Keratinocyte (primary cell): ENCODE results near the gene FASLG. TPM values are rescaled to one million over a fixed set of nuclear protein-coding genes. Genes with fewer than 3 reads are reported as not detected.

Experiments
- DNase-seq: peaks from one replicate; pipeline ENCODE4 v3.0.0-alpha.2; 2011; ENCODE audit warnings: low read depth, missing footprints, low spot score
- FAIRE-seq: peaks from 2 replicates; lab custom pipeline; 2011; peaks lifted over from hg19 to GRCh38; lab: Jason Lieb, UNC
- H2AFZ ChIP-seq: 2 replicates; pipeline ENCODE4 v1.6.0; 2012; ENCODE audit warnings: low read length, control low read depth, inconsistent platforms; ENCODE audit not compliant: control insufficient read depth
- H3K27ac ChIP-seq: 2 replicates; pipeline ENCODE4 v1.5.1; 2011; ENCODE audit warnings: low read length; ENCODE audit not compliant: control insufficient read depth, insufficient read depth
- H3K27me3 ChIP-seq: 3 replicates; pipeline ENCODE4 v1.6.0; 2011; ENCODE audit warnings: low read length; ENCODE audit not compliant: control insufficient read depth, insufficient read depth; ENCODE audit errors: extremely low read depth
- H3K36me3 ChIP-seq, 2 experiments: 2 replicates in 1 of 2; 3 replicates in 1 of 2; pipeline ENCODE4 v1.5.1; 2011; ENCODE audit warnings: low read length in 2 of 2, mild to moderate bottlenecking in 1 of 2; ENCODE audit not compliant: control insufficient read depth in 2 of 2, insufficient read depth in 2 of 2; ENCODE audit errors: extremely low read depth in 1 of 2
- H3K4me1 ChIP-seq: 3 replicates; pipeline ENCODE4 v1.5.1; 2011; ENCODE audit warnings: low read length; ENCODE audit not compliant: control insufficient read depth, insufficient read depth; ENCODE audit errors: extremely low read depth
- H3K4me2 ChIP-seq: 3 replicates; pipeline ENCODE4 v1.6.0; 2011; ENCODE audit warnings: low read depth, low read length; ENCODE audit not compliant: control insufficient read depth, insufficient read depth; ENCODE audit errors: extremely low read depth
- H3K4me3 ChIP-seq, 3 experiments: fragments of 200-600 bp in 1 of 3; sonication (generic) in 1 of 3; 2 replicates in 2 of 3; 3 replicates in 1 of 3; pipeline ENCODE4 v1.5.1; 2011 to 2016; ENCODE audit warnings: low read length in 3 of 3, mild to moderate bottlenecking in 3 of 3, control low read depth in 2 of 3, inconsistent platforms in 1 of 3, low read depth in 1 of 3, mixed read lengths in 1 of 3, mixed run types in 1 of 3, moderate library complexity in 1 of 3; ENCODE audit not compliant: control insufficient read depth in 2 of 3, insufficient read depth in 2 of 3; ENCODE audit errors: extremely low read depth in 1 of 3
- H3K79me2 ChIP-seq: 2 replicates; pipeline ENCODE4 v1.6.0; 2012; ENCODE audit warnings: low read length; ENCODE audit not compliant: control insufficient read depth, insufficient read depth
- H3K9ac ChIP-seq: 3 replicates; pipeline ENCODE4 v1.6.0; 2011; ENCODE audit warnings: low read length; ENCODE audit not compliant: control insufficient read depth, insufficient read depth; ENCODE audit errors: extremely low read depth
- H3K9me1 ChIP-seq: 3 replicates; pipeline ENCODE4 v1.6.0; 2011; ENCODE audit warnings: low read length; ENCODE audit not compliant: control insufficient read depth, insufficient read depth; ENCODE audit errors: extremely low read depth
- H3K9me3 ChIP-seq: 2 replicates; pipeline ENCODE4 v1.5.1; 2012; ENCODE audit warnings: low read depth, low read length; ENCODE audit not compliant: control insufficient read depth
- H4K20me1 ChIP-seq: 3 replicates; pipeline ENCODE4 v1.6.0; 2011; ENCODE audit warnings: low read length; ENCODE audit not compliant: control insufficient read depth, insufficient read depth; ENCODE audit errors: extremely low read depth
- CTCF ChIP-seq, 3 experiments: IDR thresholded peaks in 1 of 3; conservative IDR thresholded peaks in 1 of 3; optimal IDR thresholded peaks in 1 of 3; 2 replicates in 2 of 3; 3 replicates in 1 of 3; pipeline versions ENCODE3 to v1.5.1; 2011; ENCODE audit warnings: low read length in 3 of 3, mild to moderate bottlenecking in 3 of 3, moderate library complexity in 2 of 3, control low read depth in 1 of 3, inconsistent platforms in 1 of 3; ENCODE audit not compliant: insufficient read depth in 2 of 3; ENCODE audit errors: extremely low read depth in 1 of 3
- EZH2 ChIP-seq: IDR thresholded peaks from one replicate; pipeline ENCODE4 v1.6.1; 2012; ENCODE audit warnings: inconsistent platforms, mild to moderate bottlenecking, low read length, moderate library complexity
- dilution Hi-C: fragments of 300-500 bp; cut with MboI; formaldehyde crosslinking; loops from one replicate; pipeline ENCODE4 v1.7.0; 2020; ENCODE audit warnings: low sequenced_read_pairs; ENCODE audit not compliant: extremely low pct_ligation_motif_present
- polyA plus RNA-seq, 5 experiments: library from polyadenylated mRNA; depleted of rRNA in 3 of 5; stranded (reverse) in 3 of 5; stranded (forward) in 1 of 5; unstranded in 1 of 5; fragments of >200 nt; gene quantifications; 1 replicate in 1 of 5; 2 replicates in 3 of 5; 3 replicates in 1 of 5; pipeline versions ENCODE4 v1.2.1 to v1.2.3, GENCODE V29; 2011 to 2012; ENCODE audit warnings: missing spikeins in 2 of 5, low read depth in 1 of 5, low replicate concordance in 1 of 5

The FASLG gene
- polyA plus RNA-seq, 1 donor (not counting 4 experiments of a cell fraction or from before 2014, with no cell fraction given) = 0.04 TPM

GRCh38 chr1:172673761-172674160, 14.9 kb downstream of the FASLG start:
- H3K4me2 ChIP-seq = no peak overlapping the region
- no peaks in the 10 kb centered on the region for H3K79me2 ChIP-seq
- H3K9me3 ChIP-seq = no peaks in the 10 kb centered on the region
- DNase-seq (no peak), FAIRE-seq (no peak)
- H2AFZ ChIP-seq = no peak overlapping the region
- no peak overlapping the region for H3K9ac ChIP-seq
- H3K9me1 ChIP-seq = no peaks in the 10 kb centered on the region
- H3K4me1 ChIP-seq = peaks cover 19% of the 10 kb centered on the region
- dilution Hi-C loops = no loop called here
- TF ChIP-seq EZH2 (no peak), CTCF (optimal IDR thresholded peaks at IDR 0.05 in 1 of 3, IDR thresholded peaks at IDR 0.05 in 1 of 3, conservative IDR thresholded peaks at IDR 0.05 in 1 of 3; ENCODE audit: extremely low read depth in 1 of 3, insufficient read depth in 2 of 3, low read length in 3 of 3) (no peak)
- H3K4me3 ChIP-seq = no peak overlapping the region
- no peaks in the 10 kb centered on the region for H3K36me3 ChIP-seq
- H3K27ac ChIP-seq = no peak overlapping the region
- no peaks in the 10 kb centered on the region for H4K20me1 ChIP-seq
- H3K27me3 ChIP-seq = no peaks in the 10 kb centered on the region

GRCh38 chr1:172674831-172675613, 16.1 kb downstream of the FASLG start:
- H3K27ac ChIP-seq = no peak overlapping the region
- H3K4me3 ChIP-seq = no peak overlapping the region
- H3K9ac ChIP-seq = no peak overlapping the region
- dilution Hi-C loops = no loop called here
- no peak for FAIRE-seq
- H3K36me3 ChIP-seq = no peaks in the 10 kb centered on the region
- H4K20me1 ChIP-seq = no peaks in the 10 kb centered on the region
- DNase-seq = no peak
- no peaks in the 10 kb centered on the region for H3K9me1 ChIP-seq
- H3K4me1 ChIP-seq = peaks cover 22% of the 10 kb centered on the region
- peak overlapping the region; percentile 28 for H2AFZ ChIP-seq
- no peaks in the 10 kb centered on the region for H3K27me3 ChIP-seq
- no peak overlapping the region for H3K4me2 ChIP-seq
- TF ChIP-seq CTCF (optimal IDR thresholded peaks at IDR 0.05 in 1 of 3, IDR thresholded peaks at IDR 0.05 in 1 of 3, conservative IDR thresholded peaks at IDR 0.05 in 1 of 3; ENCODE audit: extremely low read depth in 1 of 3, insufficient read depth in 2 of 3, low read length in 3 of 3) (no peak), EZH2 (no peak)
- no peaks in the 10 kb centered on the region for H3K9me3 ChIP-seq
- no peaks in the 10 kb centered on the region for H3K79me2 ChIP-seq
